IPS-15b (cell line): ENCODE data around the gene DLGAP1.

Experiments
- H3K27me3 ChIP-seq: one replicate; pipeline ENCODE4 v1.6.1; 2013; ENCODE audit warnings: low read length; ENCODE audit not compliant: control insufficient read depth, insufficient read depth
- H3K36me3 ChIP-seq: one replicate; pipeline ENCODE4 v1.6.1; 2013; ENCODE audit warnings: low read length; ENCODE audit not compliant: control insufficient read depth, insufficient read depth
- H3K4me1 ChIP-seq: one replicate; pipeline ENCODE4 v1.6.1; 2013; ENCODE audit warnings: mild to moderate bottlenecking, low read length; ENCODE audit not compliant: control insufficient read depth, insufficient read depth
- H3K4me3 ChIP-seq: one replicate; pipeline ENCODE4 v1.5.1; 2013; ENCODE audit warnings: low read depth, low read length
- H3K9ac ChIP-seq: one replicate; pipeline ENCODE4 v1.6.1; 2013; ENCODE audit warnings: low read depth, mild to moderate bottlenecking, low read length
- H3K9me3 ChIP-seq: one replicate; pipeline ENCODE4 v1.6.1; 2013; ENCODE audit warnings: mild to moderate bottlenecking, low read length; ENCODE audit not compliant: control insufficient read depth, insufficient read depth

The DLGAP1 gene

GRCh38 chr18:3450799-3451182 lies 1004.3 kb downstream of the DLGAP1 start:
- H3K9ac ChIP-seq, result peak overlapping the region; percentile 82
- peaks cover 14% of the 10 kb centered on the region for H3K4me1 ChIP-seq
- H3K9me3 ChIP-seq, result no peaks in the 10 kb centered on the region
- no peaks in the 10 kb centered on the region for H3K27me3 ChIP-seq
- no peaks in the 10 kb centered on the region for H3K36me3 ChIP-seq
- peak overlapping the region; percentile 85 for H3K4me3 ChIP-seq

GRCh38 chr18:3450012-3450798 lies 1004.9 kb downstream of the DLGAP1 start, which contains the start of gene TGIF1:
TGIF1 (plus strand) TSS chr18:3450172; CDS start chr18:3450490, 318 bp downstream.
- peak within 1 kb of the TSS; percentile 82 for H3K9ac ChIP-seq
- no peaks in the 10 kb centered on the region for H3K27me3 ChIP-seq
- H3K4me1 ChIP-seq, result peaks cover 9% of the 10 kb centered on the region
- H3K9me3 ChIP-seq, result no peaks in the 10 kb centered on the region
- peak within 1 kb of the TSS; percentile 85 for H3K4me3 ChIP-seq
- H3K36me3 ChIP-seq, result no peaks in the 10 kb centered on the region

- Histone ChIP-seq H3K9ac (no peak overlapping the region), H3K36me3 (no peaks in the 10 kb centered on the region), H3K27me3 (no peaks in the 10 kb centered on the region), H3K4me1 (peaks cover 9% of the 10 kb centered on the region), H3K9me3 (no peaks in the 10 kb centered on the region), H3K4me3 (peak overlapping the region; percentile 79)
These were observed 1005.5 kb downstream of the DLGAP1 start for GRCh38 chr18:3449512-3450011.

- no peaks in the 10 kb centered on the region for H3K27me3 ChIP-seq
- peaks cover 9% of the 10 kb centered on the region for H3K4me1 ChIP-seq
- H3K4me3 ChIP-seq, result peak overlapping the region; percentile 79
- no peaks in the 10 kb centered on the region for H3K36me3 ChIP-seq
- no peaks in the 10 kb centered on the region for H3K9me3 ChIP-seq
- no peak overlapping the region for H3K9ac ChIP-seq
These were observed 1006.1 kb downstream of the DLGAP1 start for GRCh38 chr18:3448838-3449511.

GRCh38 chr18:3447895-3448837 lies 1006.9 kb downstream of the DLGAP1 start:
- H3K9me3 ChIP-seq, result no peaks in the 10 kb centered on the region
- peak overlapping the region; percentile 82 for H3K9ac ChIP-seq
- H3K36me3 ChIP-seq, result no peaks in the 10 kb centered on the region
- H3K27me3 ChIP-seq, result no peaks in the 10 kb centered on the region
- peak overlapping the region; percentile 79 for H3K4me3 ChIP-seq
- peaks cover 9% of the 10 kb centered on the region for H3K4me1 ChIP-seq

GRCh38 chr18:3447068-3447894 lies 1007.8 kb downstream of the DLGAP1 start:
- Histone ChIP-seq H3K4me3 (peak overlapping the region; percentile 52), H3K27me3 (no peaks in the 10 kb centered on the region), H3K9me3 (no peaks in the 10 kb centered on the region), H3K4me1 (peaks cover 10% of the 10 kb centered on the region), H3K36me3 (no peaks in the 10 kb centered on the region), H3K9ac (peak overlapping the region; percentile 82)
